Urinary bladder (tissue), 2 donors: ENCODE results near the gene FSHB. TPM values are rescaled to one million over a fixed set of nuclear protein-coding genes. Genes with fewer than 3 reads are reported as not detected.

Source experiments
- polyA plus RNA-seq: library from polyadenylated mRNA; stranded (reverse); fragments of 200-250 nt; gene quantifications from one replicate; pipeline ENCODE4 v1.2.3, GENCODE V29; 2013
- total RNA-seq: library from RNA; depleted of rRNA; stranded (reverse); fragments of >200 nt; gene quantifications from one replicate; pipeline ENCODE4 v1.2.3, GENCODE V29; 2014
- donor health status: healthy.

The FSHB gene
- total and polyA plus RNA-seq, 2 donors, result not detected

Other genes with a start within 250 kb of the FSHB start
- 0.74 TPM for gene KCNA4, start 214.0 kb upstream of the FSHB start, total RNA-seq
- gene KCNA4, start 214.0 kb upstream of the FSHB start, polyA plus RNA-seq, result 0.03 TPM
- gene ARL14EP, start 92.1 kb downstream of the FSHB start, total RNA-seq, result 43.7 TPM
- 18.7 TPM for gene ARL14EP, start 92.1 kb downstream of the FSHB start, polyA plus RNA-seq